Lower lobe of right lung (tissue), 2 donors: ENCODE data around the gene SNN. TPM values are rescaled to one million over a fixed set of nuclear protein-coding genes. Genes with fewer than 3 reads are reported as not detected.
A peak's percentile ranks its signal among the peaks of the same experiment; 100 is the strongest.

Experiments used
- ATAC-seq, 2 donors: fragments of 200-7000 bp; cut with Tn5 transposase; one replicate each; pipeline ENCODE4 v1.9.1; 2020 to 2022; ENCODE audit warnings: mild to moderate bottlenecking in 2 of 2, moderate library complexity in 2 of 2
- DNase-seq: peaks from one replicate; pipeline ENCODE4 v3.0.0-alpha.2; 2020
- H3K27ac ChIP-seq: fragments of 200-600 bp; one replicate; pipeline ENCODE4 v1.8.0; 2022
- H3K27me3 ChIP-seq: fragments of 200-600 bp; one replicate; pipeline ENCODE4 v1.8.0; 2022; ENCODE audit warnings: low read depth
- H3K36me3 ChIP-seq: fragments of 200-600 bp; one replicate; pipeline ENCODE4 v1.8.0; 2022; ENCODE audit warnings: mild to moderate bottlenecking
- H3K4me1 ChIP-seq: fragments of 200-600 bp; one replicate; pipeline ENCODE4 v1.8.0; 2022
- H3K4me3 ChIP-seq: fragments of 200-600 bp; one replicate; pipeline ENCODE4 v1.8.0; 2022; ENCODE audit warnings: mild to moderate bottlenecking
- H3K9me3 ChIP-seq: fragments of 200-600 bp; one replicate; pipeline ENCODE4 v1.8.0; 2022
- CTCF ChIP-seq: fragments of 200-600 bp; IDR thresholded peaks from one replicate; pipeline ENCODE4 v1.8.0; 2022; ENCODE audit warnings: antibody characterized with exemption, mild to moderate bottlenecking
- intact Hi-C: fragments of 100-400 bp; cut with DNase I; formaldehyde crosslinking; loops from one replicate; pipeline ENCODE4 v1.11.0; 2022
- total RNA-seq: library from RNA; stranded (reverse); fragmentation: NEBNext Ultra II Directional; extraction: Animal tissue kit (Norgen Biotek cat#: 25700); gene quantifications from one replicate; pipeline ENCODE4 v1.2.1, GENCODE V29; 2021
- donor health status: DM: no; HTN: yes; CAD: no; lungs with severe emphysema.

SNN gene
- total RNA-seq, 1 donor from 2014 or later, result 25.5 TPM

- peaks cover 30% of the 10 kb centered on the region for H3K36me3 ChIP-seq
- H3K27ac ChIP-seq, result peak overlapping the region; percentile 54
- intact Hi-C loops, result no loop called here
- H3K4me1 ChIP-seq, result peaks cover 72% of the 10 kb centered on the region
- TF ChIP-seq CTCF, result no peak
- no peaks in the 10 kb centered on the region for H3K27me3 ChIP-seq
- H3K4me3 ChIP-seq, result no peak overlapping the region
- H3K9me3 ChIP-seq, result no peaks in the 10 kb centered on the region
- no peak for DNase-seq
- ATAC-seq, result no peak
These were observed 5.1 kb downstream of the SNN start for GRCh38 chr16:11673091-11674000.

GRCh38 chr16:11674001-11674817 lies 6.0 kb downstream of the SNN start:
- no peak for DNase-seq
- Histone ChIP-seq H3K9me3 (no peaks in the 10 kb centered on the region), H3K4me3 (no peak overlapping the region), H3K36me3 (peaks cover 38% of the 10 kb centered on the region), H3K27ac (no peak overlapping the region), H3K4me1 (peaks cover 79% of the 10 kb centered on the region), H3K27me3 (no peaks in the 10 kb centered on the region)
- no peak for ATAC-seq
- TF ChIP-seq CTCF, result no peak
- intact Hi-C loops, result no loop called here

- ATAC-seq (peak in 1 of 2 donors; percentile 8), DNase-seq (no peak)
- Histone ChIP-seq H3K4me1 (peaks cover 73% of the 10 kb centered on the region), H3K27me3 (no peaks in the 10 kb centered on the region), H3K27ac (no peak overlapping the region), H3K4me3 (no peak overlapping the region), H3K36me3 (peaks cover 46% of the 10 kb centered on the region), H3K9me3 (no peaks in the 10 kb centered on the region)
- no peak for TF ChIP-seq CTCF
- intact Hi-C loops, result no loop called here
These were observed 6.7 kb downstream of the SNN start for GRCh38 chr16:11674818-11675560.

- Histone ChIP-seq H3K36me3 (peaks cover 54% of the 10 kb centered on the region), H3K4me3 (no peak overlapping the region), H3K4me1 (peaks cover 67% of the 10 kb centered on the region), H3K9me3 (no peaks in the 10 kb centered on the region), H3K27ac (no peak overlapping the region), H3K27me3 (no peaks in the 10 kb centered on the region)
- TF ChIP-seq CTCF, result no peak
- intact Hi-C loops, result no loop called here
- ATAC-seq, result peak; percentile 10 to 17
- no peak for DNase-seq
These were observed 7.6 kb downstream of the SNN start for GRCh38 chr16:11675561-11676511.
